ENCODE data around the gene PTGFRN. TPM values are rescaled to one million over a fixed set of nuclear protein-coding genes. Genes with fewer than 3 reads are reported as not detected.

Gene PTGFRN
- total RNA-seq, 1 experiment from 2014 or later, result 60.6 TPM

DNA sequence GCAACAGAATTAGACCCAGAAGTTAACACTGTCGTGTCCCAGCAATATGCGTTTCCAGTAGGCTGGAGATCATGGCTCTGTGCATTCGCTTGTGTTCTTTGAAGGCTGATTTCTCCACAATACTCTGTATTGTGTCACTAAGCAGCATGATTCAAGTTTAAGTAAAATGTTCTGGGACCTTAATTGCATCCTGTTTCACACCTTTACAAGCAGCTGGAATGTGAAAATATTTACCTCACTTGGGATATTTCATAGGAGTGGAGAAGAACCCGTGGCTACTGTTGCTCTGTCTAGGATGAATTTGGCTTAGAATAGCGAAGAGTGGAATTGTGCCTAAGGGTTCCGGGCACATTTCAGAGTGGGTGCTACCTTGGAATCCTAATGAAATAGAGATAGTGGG is 6.3 kb downstream of the PTGFRN start:
- H3K27me3 ChIP-seq (ENCODE audit: insufficient read depth, low read length), result no peaks in the 10 kb centered on the region
- DNase-seq (ENCODE audit: low read depth, low spot score) (no peak), ATAC-seq (no peak)
- H3K4me3 ChIP-seq (replicated peaks in 1 of 2; ENCODE audit: low read depth in 1 of 2, low read length in 2 of 2), result no peak overlapping the region
- POLR2A ChIA-PET, result no interaction called here
- TF ChIP-seq ZNF274 (IDR thresholded peaks at IDR 0.05; ENCODE audit: low read depth, low read length) (no peak), EGR1 (IDR thresholded peaks at IDR 0.05; ENCODE audit: low read depth) (no peak), CEBPB (IDR thresholded peaks at IDR 0.05; ENCODE audit: low read depth) (no peak)
- TF ChIP-seq, protein P1, sequence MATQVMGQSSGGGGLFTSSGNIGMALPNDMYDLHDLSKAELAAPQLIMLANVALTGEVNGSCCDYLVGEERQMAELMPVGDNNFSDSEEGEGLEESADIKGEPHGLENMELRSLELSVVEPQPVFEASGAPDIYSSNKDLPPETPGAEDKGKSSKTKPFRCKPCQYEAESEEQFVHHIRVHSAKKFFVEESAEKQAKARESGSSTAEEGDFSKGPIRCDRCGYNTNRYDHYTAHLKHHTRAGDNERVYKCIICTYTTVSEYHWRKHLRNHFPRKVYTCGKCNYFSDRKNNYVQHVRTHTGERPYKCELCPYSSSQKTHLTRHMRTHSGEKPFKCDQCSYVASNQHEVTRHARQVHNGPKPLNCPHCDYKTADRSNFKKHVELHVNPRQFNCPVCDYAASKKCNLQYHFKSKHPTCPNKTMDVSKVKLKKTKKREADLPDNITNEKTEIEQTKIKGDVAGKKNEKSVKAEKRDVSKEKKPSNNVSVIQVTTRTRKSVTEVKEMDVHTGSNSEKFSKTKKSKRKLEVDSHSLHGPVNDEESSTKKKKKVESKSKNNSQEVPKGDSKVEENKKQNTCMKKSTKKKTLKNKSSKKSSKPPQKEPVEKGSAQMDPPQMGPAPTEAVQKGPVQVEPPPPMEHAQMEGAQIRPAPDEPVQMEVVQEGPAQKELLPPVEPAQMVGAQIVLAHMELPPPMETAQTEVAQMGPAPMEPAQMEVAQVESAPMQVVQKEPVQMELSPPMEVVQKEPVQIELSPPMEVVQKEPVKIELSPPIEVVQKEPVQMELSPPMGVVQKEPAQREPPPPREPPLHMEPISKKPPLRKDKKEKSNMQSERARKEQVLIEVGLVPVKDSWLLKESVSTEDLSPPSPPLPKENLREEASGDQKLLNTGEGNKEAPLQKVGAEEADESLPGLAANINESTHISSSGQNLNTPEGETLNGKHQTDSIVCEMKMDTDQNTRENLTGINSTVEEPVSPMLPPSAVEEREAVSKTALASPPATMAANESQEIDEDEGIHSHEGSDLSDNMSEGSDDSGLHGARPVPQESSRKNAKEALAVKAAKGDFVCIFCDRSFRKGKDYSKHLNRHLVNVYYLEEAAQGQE (IDR thresholded peaks at IDR 0.05; ENCODE audit: low read depth), result no peak
- no TSS peak for BruUV-seq (replicated peaks)
- H3K9ac ChIP-seq (ENCODE audit: low read length), result no peak overlapping the region
- no peak overlapping the region for H3K27ac ChIP-seq (ENCODE audit: low read depth, low read length)
- no peaks in the 10 kb centered on the region for H4K20me1 ChIP-seq (ENCODE audit: insufficient read depth)
- peaks cover 83% of the 10 kb centered on the region for H3K79me2 ChIP-seq (ENCODE audit: insufficient read depth, low read length)
- no peaks in the 10 kb centered on the region for H3K9me3 ChIP-seq (ENCODE audit: control insufficient read depth in 1 of 2, insufficient read depth in 1 of 2, low read depth in 1 of 2, low read length in 2 of 2)
- intact Hi-C loops (cut with micrococcal nuclease), result no loop called here
- no peak overlapping the region for H3K4me2 ChIP-seq (ENCODE audit: low read length)
- H3K4me1 ChIP-seq (ENCODE audit: control insufficient read depth in 1 of 2, insufficient read depth in 2 of 2, low read length in 2 of 2), result peaks cover 5 to 24% of the 10 kb centered on the region in 2 experiments; a peak in 3 of 4 replicates
- H3K9me2 ChIP-seq (ENCODE audit: insufficient read depth), result no peaks in the 10 kb centered on the region
- H2AFZ ChIP-seq (ENCODE audit: low read depth, low read length, poor library complexity, severe bottlenecking), result no peak overlapping the region
- RAD21 ChIA-PET (ENCODE audit: low non-redundant PET in 1 of 2, low total read pairs in 2 of 2, uncharacterized antibody in 2 of 2, unreplicated experiment in 2 of 2), result no interaction called here
- no peaks in the 10 kb centered on the region for H3K36me3 ChIP-seq (ENCODE audit: control insufficient read depth in 1 of 2, insufficient read depth in 2 of 2, low read length in 2 of 2)
- CTCF ChIA-PET, result no interaction called here

Data from HCT116 (cell line).